IMR-90 (cell line): Measurements from ENCODE around the gene PRM2. TPM values are rescaled to one million over a fixed set of nuclear protein-coding genes. Genes with fewer than 3 reads are reported as not detected.

Experiments used
- ATAC-seq: fragments of 200-7000 bp; cut with Tn5 transposase; 2 replicates; pipeline ENCODE4 v1.9.1; 2020; ENCODE audit warnings: low read depth, mild to moderate bottlenecking, moderate library complexity
- BruUV-seq: library from RNA; stranded (reverse); fragments of 400-500 nt; replicated peaks from 2 replicates; lab custom pipeline; 2021; lab: Mats Ljungman, UMichigan
- CTCF ChIA-PET: fragments of 300-600 bp; formaldehyde crosslinking; extraction: SDS; loops from one replicate; lab custom pipeline; 2021; ENCODE audit warnings: antibody characterized with exemption; lab: Yijun Ruan, JAX
- POLR2A ChIA-PET: fragments of 300-600 bp; sonication (Branson Sonifier 250); formaldehyde crosslinking; loops from one replicate; lab custom pipeline; 2022; ENCODE audit warnings: antibody characterized with exemption; ENCODE audit not compliant: unreplicated experiment; lab: Charles Lee
- DNase-seq: peaks from one replicate; pipeline ENCODE4 v3.0.0; 2013
- H2AFZ ChIP-seq: replicated peaks from 2 replicates; pipeline ENCODE3; 2013; ENCODE audit warnings: low read length, mild to moderate bottlenecking; ENCODE audit not compliant: poor library complexity
- H2AK5ac ChIP-seq: 2 replicates; pipeline ENCODE4 v1.6.1; 2013; ENCODE audit warnings: low read depth, low read length, inconsistent platforms
- H2AK9ac ChIP-seq: replicated peaks from 2 replicates; pipeline ENCODE3; 2013; ENCODE audit warnings: mild to moderate bottlenecking, low read depth, low read length, moderate library complexity; ENCODE audit not compliant: poor library complexity
- H2BK120ac ChIP-seq: 2 replicates; pipeline ENCODE4 v1.6.1; 2013; ENCODE audit warnings: low read depth, low read length, inconsistent platforms
- H2BK15ac ChIP-seq: 3 replicates; pipeline ENCODE4 v1.6.1; 2013; ENCODE audit warnings: low read depth, low read length, inconsistent platforms
- H2BK20ac ChIP-seq: 2 replicates; pipeline ENCODE4 v1.6.1; 2013; ENCODE audit warnings: low read depth, mild to moderate bottlenecking, inconsistent platforms, low read length, moderate library complexity
- H2BK5ac ChIP-seq: 2 replicates; pipeline ENCODE4 v1.6.1; 2013; ENCODE audit warnings: mild to moderate bottlenecking, low read depth, low read length, inconsistent platforms; ENCODE audit not compliant: poor library complexity, severe bottlenecking
- H3K14ac ChIP-seq: replicated peaks from 2 replicates; pipeline ENCODE4 v1.6.1; 2013; ENCODE audit warnings: low read depth, low read length, inconsistent platforms
- H3K18ac ChIP-seq: 2 replicates; pipeline ENCODE4 v1.6.1; 2013; ENCODE audit warnings: low read depth, low read length, control low read depth
- H3K23ac ChIP-seq: 2 replicates; pipeline ENCODE4 v1.6.1; 2013; ENCODE audit warnings: low read depth, low read length, inconsistent platforms
- H3K27ac ChIP-seq: 2 replicates; pipeline ENCODE4 v1.5.1; 2013; ENCODE audit warnings: mild to moderate bottlenecking, control low read depth, low read length; ENCODE audit not compliant: insufficient read depth
- H3K27me3 ChIP-seq: 2 replicates; pipeline ENCODE4 v1.6.1; 2013; ENCODE audit warnings: low read length; ENCODE audit not compliant: control insufficient read depth, insufficient read depth
- H3K36me3 ChIP-seq: 2 replicates; pipeline ENCODE4 v1.6.1; 2013; ENCODE audit warnings: low read length, mixed read lengths; ENCODE audit not compliant: control insufficient read depth, insufficient read depth
- H3K4ac ChIP-seq: 2 replicates; pipeline ENCODE4 v1.6.1; 2013; ENCODE audit warnings: low read depth, low read length, inconsistent platforms
- H3K4me1 ChIP-seq: 2 replicates; pipeline ENCODE4 v1.6.1; 2013; ENCODE audit warnings: low read length, mixed read lengths; ENCODE audit not compliant: control insufficient read depth, insufficient read depth
- H3K4me2 ChIP-seq: 2 replicates; pipeline ENCODE4 v1.6.1; 2013; ENCODE audit warnings: low read depth, mild to moderate bottlenecking, control low read depth, low read length, moderate library complexity
- H3K4me3 ChIP-seq: 2 replicates; pipeline ENCODE4 v1.5.1; 2013; ENCODE audit warnings: low read depth, mild to moderate bottlenecking, control low read depth, low read length, moderate library complexity; ENCODE audit not compliant: insufficient read depth
- H3K56ac ChIP-seq: 2 replicates; pipeline ENCODE4 v1.6.1; 2013; ENCODE audit warnings: low read length, inconsistent platforms; ENCODE audit not compliant: insufficient read depth; ENCODE audit errors: extremely low read depth
- H3K79me1 ChIP-seq, 2 experiments: 2 replicates each; pipeline ENCODE4 v1.6.1; 2013; ENCODE audit warnings: low read length in 2 of 2, inconsistent platforms in 1 of 2, low read depth in 1 of 2
- H3K9ac ChIP-seq: 2 replicates; pipeline ENCODE4 v1.6.1; 2013; ENCODE audit warnings: low read depth, low read length, control low read depth
- H3K9me1 ChIP-seq: 2 replicates; pipeline ENCODE4 v1.6.1; 2013; ENCODE audit warnings: low read length, inconsistent platforms; ENCODE audit not compliant: insufficient read depth
- H3K9me3 ChIP-seq: 2 replicates; pipeline ENCODE4 v1.6.1; 2013; ENCODE audit warnings: low read length; ENCODE audit not compliant: control insufficient read depth, insufficient read depth
- H4K20me1 ChIP-seq: 2 replicates; pipeline ENCODE4 v1.6.1; 2013; ENCODE audit warnings: low read length, inconsistent platforms; ENCODE audit not compliant: insufficient read depth
- H4K5ac ChIP-seq: 2 replicates; pipeline ENCODE4 v1.6.1; 2013; ENCODE audit warnings: mild to moderate bottlenecking, low read depth, low read length, control low read depth
- H4K8ac ChIP-seq, 2 experiments: 2 replicates each; pipeline ENCODE4 v1.6.1; 2013; ENCODE audit warnings: low read depth in 2 of 2, low read length in 2 of 2, control low read depth in 1 of 2, inconsistent platforms in 1 of 2
- H4K91ac ChIP-seq: 2 replicates; pipeline ENCODE4 v1.6.1; 2013; ENCODE audit warnings: low read depth, low read length, inconsistent platforms; ENCODE audit not compliant: insufficient read depth
- CEBPB ChIP-seq: IDR thresholded peaks from 2 replicates; pipeline ENCODE4 v1.6.1; 2012; ENCODE audit warnings: low read depth, low read length, improper control_type of control experiment
- CHD1 ChIP-seq: IDR thresholded peaks from 2 replicates; pipeline ENCODE4 v1.6.1; 2012; ENCODE audit warnings: low read depth, low read length, improper control_type of control experiment
- MAFK ChIP-seq: IDR thresholded peaks from 2 replicates; pipeline ENCODE4 v1.6.1; 2012; ENCODE audit warnings: low read depth, low read length, improper control_type of control experiment
- MAZ ChIP-seq: IDR thresholded peaks from 2 replicates; pipeline ENCODE4 v1.6.1; 2012; ENCODE audit warnings: low read depth, mild to moderate bottlenecking, low read length, improper control_type of control experiment, moderate library complexity, borderline replicate concordance
- MXI1 ChIP-seq: IDR thresholded peaks from 2 replicates; pipeline ENCODE4 v1.6.1; 2012; ENCODE audit warnings: low read depth, mild to moderate bottlenecking, low read length, moderate library complexity, borderline replicate concordance
- NFE2L2 ChIP-seq: fragments of 150-350 bp; IDR thresholded peaks from 2 replicates; pipeline ENCODE4 v1.6.1; 2016; ENCODE audit warnings: low read depth, mild to moderate bottlenecking, low read length
- POLR2A ChIP-seq: IDR thresholded peaks from 2 replicates; pipeline ENCODE4 v1.6.1; 2012; ENCODE audit warnings: mild to moderate bottlenecking, low read depth, low read length
- RAD21 ChIP-seq: IDR thresholded peaks from 2 replicates; pipeline ENCODE4 v1.6.1; 2012; ENCODE audit warnings: low read length, improper control_type of control experiment
- RCOR1 ChIP-seq: IDR thresholded peaks from 2 replicates; pipeline ENCODE4 v1.6.1; 2012; ENCODE audit warnings: mild to moderate bottlenecking, low read length, improper control_type of control experiment; ENCODE audit not compliant: insufficient replicate concordance
- RFX5 ChIP-seq: IDR thresholded peaks from 2 replicates; pipeline ENCODE4 v1.8.0; 2012; ENCODE audit warnings: low read depth, mild to moderate bottlenecking, low read length, moderate library complexity
- SMC3 ChIP-seq: fragments of 150-350 bp; IDR thresholded peaks from 2 replicates; pipeline ENCODE4 v1.6.1; 2016; ENCODE audit warnings: low read depth, mild to moderate bottlenecking, antibody characterized with exemption, low read length, moderate library complexity
- WGBS, 2 experiments: methylation state at CpG; one replicate each; pipeline versions ENCODE4 v1.1.5 to v1.1.7; 2013; ENCODE audit warnings: missing lambda C conversion rate in 2 of 2; ENCODE audit not compliant: insufficient read length in 1 of 2; ENCODE audit errors: extremely low coverage in 2 of 2; 5-methylcytosine and 5-hydroxymethylcytosine counted together
- dilution Hi-C: fragments of 300-500 bp; cut with HindIII; formaldehyde crosslinking; loops from one replicate; pipeline ENCODE4 v1.14.3; 2018; ENCODE audit warnings: low sequenced_read_pairs; ENCODE audit not compliant: unreplicated experiment
- in situ Hi-C: fragments of 300-500 bp; cut with MboI; formaldehyde crosslinking; loops from 3 replicates; pipeline ENCODE4 v1.14.3; 2019; ENCODE audit warnings: low sequenced_read_pairs, inconsistent platforms, mixed read lengths
- intact Hi-C: fragments of 100-400 bp; cut with micrococcal nuclease; formaldehyde crosslinking; loops from 2 replicates; pipeline ENCODE4 v1.10.0; 2022
- polyA plus RNA-seq, 3 experiments: library from polyadenylated mRNA; depleted of rRNA; stranded (reverse); fragments of >200 nt; gene quantifications; 2 replicates each; pipeline ENCODE4 v1.2.3, GENCODE V29; 2012; ENCODE audit warnings: low replicate concordance in 1 of 3
- total RNA-seq: library from RNA; depleted of rRNA; stranded (reverse); fragments of >200 nt; gene quantifications from 2 replicates; pipeline ENCODE4 v1.2.3, GENCODE V29; 2012
- TF ChIP-seq, protein P1 (sequence below): conservative IDR thresholded peaks from 2 replicates; pipeline ENCODE4 v1.5.1; 2012; ENCODE audit warnings: mild to moderate bottlenecking, low read depth, low read length, improper control_type of control experiment
- TF ChIP-seq, protein P2 (sequence below): fragments of 150-350 bp; IDR thresholded peaks from 2 replicates; pipeline ENCODE4 v1.6.1; 2016; ENCODE audit warnings: low read depth, mild to moderate bottlenecking, low read length, moderate library complexity, borderline replicate concordance
- TF ChIP-seq, protein P3 (sequence below): fragments of 150-350 bp; IDR thresholded peaks from 2 replicates; pipeline ENCODE4 v1.6.1; 2017; ENCODE audit warnings: mild to moderate bottlenecking, antibody characterized with exemption, low read length, low read depth

The PRM2 gene
- total and polyA plus RNA-seq, 2 of the 4 experiments (the other 2 are of a cell fraction), result not detected

DNA sequence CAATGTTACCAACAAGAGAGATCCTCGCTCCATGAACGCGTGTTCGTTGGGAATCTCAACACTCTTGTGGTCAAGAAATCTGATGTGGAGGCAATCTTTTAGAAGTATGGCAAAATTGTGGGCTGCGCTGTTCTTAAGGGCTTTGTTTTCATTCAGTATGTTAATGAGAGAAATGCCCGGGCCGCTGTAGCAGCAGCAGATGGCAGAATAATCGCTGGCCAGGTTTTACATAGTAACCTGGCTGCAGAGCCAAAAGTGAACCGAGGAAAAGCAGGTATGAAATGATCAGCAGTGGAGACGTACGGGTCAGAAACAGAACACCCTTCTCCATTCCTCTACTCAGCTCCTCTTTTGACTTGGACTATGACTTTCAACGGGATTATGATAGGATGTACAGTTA, 33.6 kb downstream of the PRM2 start:
- H4K20me1 ChIP-seq, result no peaks in the 10 kb centered on the region
- H3K9me1 ChIP-seq, result no peaks in the 10 kb centered on the region
- DNase-seq, result no peak
- TF ChIP-seq RCOR1 (no peak), RAD21 (no peak), CEBPB (no peak), SMC3 (no peak), MXI1 (no peak), MAZ (no peak), CHD1 (no peak), NFE2L2 (no peak), RFX5 (no peak), MAFK (no peak), POLR2A (no peak)
- TF ChIP-seq, protein P1, sequence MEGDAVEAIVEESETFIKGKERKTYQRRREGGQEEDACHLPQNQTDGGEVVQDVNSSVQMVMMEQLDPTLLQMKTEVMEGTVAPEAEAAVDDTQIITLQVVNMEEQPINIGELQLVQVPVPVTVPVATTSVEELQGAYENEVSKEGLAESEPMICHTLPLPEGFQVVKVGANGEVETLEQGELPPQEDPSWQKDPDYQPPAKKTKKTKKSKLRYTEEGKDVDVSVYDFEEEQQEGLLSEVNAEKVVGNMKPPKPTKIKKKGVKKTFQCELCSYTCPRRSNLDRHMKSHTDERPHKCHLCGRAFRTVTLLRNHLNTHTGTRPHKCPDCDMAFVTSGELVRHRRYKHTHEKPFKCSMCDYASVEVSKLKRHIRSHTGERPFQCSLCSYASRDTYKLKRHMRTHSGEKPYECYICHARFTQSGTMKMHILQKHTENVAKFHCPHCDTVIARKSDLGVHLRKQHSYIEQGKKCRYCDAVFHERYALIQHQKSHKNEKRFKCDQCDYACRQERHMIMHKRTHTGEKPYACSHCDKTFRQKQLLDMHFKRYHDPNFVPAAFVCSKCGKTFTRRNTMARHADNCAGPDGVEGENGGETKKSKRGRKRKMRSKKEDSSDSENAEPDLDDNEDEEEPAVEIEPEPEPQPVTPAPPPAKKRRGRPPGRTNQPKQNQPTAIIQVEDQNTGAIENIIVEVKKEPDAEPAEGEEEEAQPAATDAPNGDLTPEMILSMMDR, result no peak
- TF ChIP-seq, protein P2, sequence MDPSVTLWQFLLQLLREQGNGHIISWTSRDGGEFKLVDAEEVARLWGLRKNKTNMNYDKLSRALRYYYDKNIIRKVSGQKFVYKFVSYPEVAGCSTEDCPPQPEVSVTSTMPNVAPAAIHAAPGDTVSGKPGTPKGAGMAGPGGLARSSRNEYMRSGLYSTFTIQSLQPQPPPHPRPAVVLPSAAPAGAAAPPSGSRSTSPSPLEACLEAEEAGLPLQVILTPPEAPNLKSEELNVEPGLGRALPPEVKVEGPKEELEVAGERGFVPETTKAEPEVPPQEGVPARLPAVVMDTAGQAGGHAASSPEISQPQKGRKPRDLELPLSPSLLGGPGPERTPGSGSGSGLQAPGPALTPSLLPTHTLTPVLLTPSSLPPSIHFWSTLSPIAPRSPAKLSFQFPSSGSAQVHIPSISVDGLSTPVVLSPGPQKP, result no peak
- TF ChIP-seq, protein P3, sequence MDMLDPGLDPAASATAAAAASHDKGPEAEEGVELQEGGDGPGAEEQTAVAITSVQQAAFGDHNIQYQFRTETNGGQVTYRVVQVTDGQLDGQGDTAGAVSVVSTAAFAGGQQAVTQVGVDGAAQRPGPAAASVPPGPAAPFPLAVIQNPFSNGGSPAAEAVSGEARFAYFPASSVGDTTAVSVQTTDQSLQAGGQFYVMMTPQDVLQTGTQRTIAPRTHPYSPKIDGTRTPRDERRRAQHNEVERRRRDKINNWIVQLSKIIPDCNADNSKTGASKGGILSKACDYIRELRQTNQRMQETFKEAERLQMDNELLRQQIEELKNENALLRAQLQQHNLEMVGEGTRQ, result no peak
- no peak overlapping the region for H3K9ac ChIP-seq
- no peak overlapping the region for H2AK5ac ChIP-seq
- H3K56ac ChIP-seq, result no peak overlapping the region
- no peak overlapping the region for H4K91ac ChIP-seq
- H2BK5ac ChIP-seq, result no peak overlapping the region
- no peak overlapping the region for H2AFZ ChIP-seq
- H3K18ac ChIP-seq, result no peak overlapping the region
- intact Hi-C loops (no loop called here), in situ Hi-C loops (no loop called here), dilution Hi-C loops (no loop called here)
- H4K8ac ChIP-seq, result no peak overlapping the region
- no peaks in the 10 kb centered on the region for H3K36me3 ChIP-seq
- no peak overlapping the region for H3K27ac ChIP-seq
- ChIA-PET CTCF (interaction anchor here (1.0 kb wide), 1 partner anchor 13 kb away, joined by 3 read pairs; no protein-coding TSS in a partner anchor), POLR2A (no interaction called here)
- no peak overlapping the region for H3K4me3 ChIP-seq
- H3K79me1 ChIP-seq, result no peaks in the 10 kb centered on the region
- 92% methylated on average over 8 of the region's 12 CpGs; no CpG with 5 or more reads in 1 of the 2 experiments for WGBS, 2 experiments
- no peak overlapping the region for H3K23ac ChIP-seq
- H3K4me2 ChIP-seq, result no peak overlapping the region
- H3K27me3 ChIP-seq, result peaks cover 6% of the 10 kb centered on the region
- H2AK9ac ChIP-seq, result no peak overlapping the region
- no peaks in the 10 kb centered on the region for H3K9me3 ChIP-seq
- no peak for ATAC-seq
- no peak overlapping the region for H2BK120ac ChIP-seq
- H2BK20ac ChIP-seq, result no peak overlapping the region
- H4K5ac ChIP-seq, result no peak overlapping the region
- H2BK15ac ChIP-seq, result no peak overlapping the region
- H3K14ac ChIP-seq, result no peak overlapping the region
- H3K4ac ChIP-seq, result no peak overlapping the region
- BruUV-seq, result no TSS peak
- 0 out of 2 replicates have a peak, but pooled peaks cover 2% of the 10 kb centered on the region for H3K4me1 ChIP-seq
